Ramos (cell line): Measurements from ENCODE around the gene TTC23.

ENCODE experiments used
- in situ Hi-C: fragments of 300-500 bp; cut with MboI; formaldehyde crosslinking; loops from one replicate; pipeline ENCODE4 v1.14.3; 2022; ENCODE audit warnings: low sequenced_read_pairs; ENCODE audit not compliant: unreplicated experiment

The TTC23 gene

DNA sequence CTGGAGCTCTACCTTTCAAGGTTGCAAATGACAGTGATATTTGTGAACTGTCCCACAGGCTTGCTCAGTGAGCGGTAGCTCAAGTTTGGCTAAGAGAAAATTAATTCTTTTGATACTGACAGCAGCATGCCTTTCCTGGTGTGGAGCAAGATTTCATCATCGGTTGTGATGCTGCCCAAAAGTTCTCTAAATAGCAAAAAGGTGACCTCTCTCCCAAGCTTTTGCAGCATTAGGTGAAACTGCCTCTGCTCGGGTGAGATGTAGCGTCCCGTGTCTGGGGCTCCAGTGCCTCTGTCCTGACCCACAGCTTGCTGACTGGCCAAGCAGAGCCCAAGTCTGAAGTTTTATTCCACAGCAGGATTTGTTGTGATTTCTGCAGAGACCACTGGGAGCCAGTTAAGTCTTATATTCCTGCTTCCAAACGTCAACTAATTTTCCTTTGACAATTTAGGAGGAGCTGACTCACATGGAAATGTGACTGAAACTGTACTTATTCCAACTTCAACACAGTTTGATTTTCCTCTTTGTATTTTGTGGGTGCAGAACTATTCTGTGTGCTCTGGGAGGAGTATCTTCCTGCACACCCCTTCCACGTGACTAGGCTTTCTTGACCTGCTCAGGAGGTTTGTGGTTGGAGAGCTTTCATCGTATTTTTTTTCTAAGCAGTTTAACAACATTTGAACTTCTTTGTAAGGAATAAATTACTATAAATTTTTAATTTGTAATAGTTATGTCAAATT is 138.6 kb downstream of the TTC23 start:
- in situ Hi-C loops, result no loop called here

DNA sequence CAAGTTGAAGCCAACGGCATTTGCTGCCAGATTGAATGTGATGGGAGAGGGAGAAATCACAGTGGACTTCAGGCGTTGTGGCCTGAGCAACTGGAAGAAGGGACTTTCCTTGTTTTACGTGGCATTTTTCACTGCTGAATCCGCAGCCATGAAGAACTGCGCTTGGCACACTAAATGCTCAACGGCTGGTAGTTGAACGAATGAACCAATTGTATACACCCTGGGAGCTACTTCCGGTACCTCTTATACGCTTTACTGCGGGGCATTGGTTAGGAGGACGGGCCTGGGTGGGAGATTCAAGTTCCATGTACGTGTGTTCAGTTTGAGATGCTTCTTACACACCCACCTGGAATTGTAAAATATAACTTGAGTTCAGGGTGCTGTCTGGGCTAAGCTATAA is 139.3 kb downstream of the TTC23 start:
- in situ Hi-C loops, result no loop called here

DNA sequence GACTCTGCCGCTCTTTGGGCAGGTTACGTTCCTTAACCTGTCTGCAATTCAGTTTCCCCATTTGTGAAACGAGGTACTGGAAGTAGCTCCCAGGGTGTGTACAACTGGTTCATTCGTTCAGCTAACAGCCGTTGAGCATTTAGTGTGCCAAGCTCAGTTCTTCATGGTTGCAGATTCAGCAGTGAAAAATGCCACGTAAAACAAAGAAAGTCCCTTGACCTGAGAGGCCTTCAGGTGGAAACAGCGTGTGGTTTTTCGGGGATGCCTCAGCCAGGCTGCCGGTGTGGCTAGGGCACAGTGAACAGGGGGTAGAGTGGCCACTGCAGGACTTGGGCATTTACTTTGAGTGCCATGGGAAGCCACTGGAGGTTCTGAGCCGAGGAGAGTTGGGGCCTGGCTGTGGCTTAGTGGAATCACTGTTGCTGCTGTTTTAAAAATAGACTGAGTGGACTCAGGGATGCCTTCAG is 139.8 kb downstream of the TTC23 start:
- in situ Hi-C loops, result no loop called here

DNA sequence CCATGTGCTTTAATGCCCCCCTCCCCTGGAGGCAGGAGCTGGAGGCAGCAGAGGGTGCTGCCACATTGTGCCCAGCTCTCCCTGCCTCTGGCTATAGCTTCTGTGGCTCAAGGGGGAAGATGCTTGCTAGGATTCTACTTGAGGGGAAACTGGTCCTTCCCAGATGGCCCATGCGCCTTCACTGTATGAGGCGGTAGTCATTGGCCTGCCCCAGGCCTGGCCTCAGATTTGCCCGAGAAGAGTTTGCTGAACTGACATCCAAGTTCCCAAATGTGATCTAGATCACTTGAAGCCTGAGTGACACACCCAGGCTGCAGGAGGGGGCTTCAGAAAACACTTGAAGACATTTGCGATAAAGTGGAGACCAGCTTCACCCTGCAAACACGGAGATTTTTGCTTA is 140.4 kb downstream of the TTC23 start:
- in situ Hi-C loops, result no loop called here

DNA sequence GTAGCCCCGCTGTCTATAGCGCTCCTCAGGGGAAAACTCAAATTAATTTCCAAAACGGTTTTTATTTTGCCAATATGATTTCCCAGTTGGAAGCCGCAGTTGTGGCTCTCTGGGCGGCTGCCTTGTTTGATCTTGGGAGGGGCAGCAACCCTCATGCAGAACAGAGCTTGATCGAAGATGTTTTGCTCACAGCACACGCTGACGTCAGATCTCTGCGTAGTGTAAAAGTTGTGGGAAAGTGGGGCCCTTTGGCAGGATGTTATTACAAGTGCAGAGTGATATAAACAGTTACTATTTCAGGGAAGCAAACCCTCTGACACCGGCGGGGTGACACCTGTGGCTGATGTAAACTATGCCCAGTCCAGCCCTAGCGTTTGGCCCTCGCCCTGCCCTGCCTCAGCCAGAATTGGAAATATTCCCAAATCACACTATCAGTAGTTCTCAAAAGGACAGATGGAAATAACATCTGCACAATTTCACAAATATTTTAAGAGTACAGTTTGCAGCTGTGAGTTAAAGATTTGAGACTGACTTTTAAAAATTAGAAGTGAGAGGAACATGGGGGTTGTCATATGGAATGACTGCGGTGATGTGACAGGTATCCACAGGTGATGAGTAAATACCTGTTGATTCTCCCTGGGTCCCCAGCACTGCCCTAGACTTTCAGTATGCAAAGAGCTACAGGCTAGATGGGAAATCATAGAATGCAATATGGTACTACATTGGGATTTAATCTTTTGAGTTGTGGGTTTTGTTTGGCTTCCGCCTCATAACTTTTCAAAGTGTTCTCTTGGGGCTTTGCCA is 142.8 kb downstream of the TTC23 start:
- in situ Hi-C loops, result no loop called here

DNA sequence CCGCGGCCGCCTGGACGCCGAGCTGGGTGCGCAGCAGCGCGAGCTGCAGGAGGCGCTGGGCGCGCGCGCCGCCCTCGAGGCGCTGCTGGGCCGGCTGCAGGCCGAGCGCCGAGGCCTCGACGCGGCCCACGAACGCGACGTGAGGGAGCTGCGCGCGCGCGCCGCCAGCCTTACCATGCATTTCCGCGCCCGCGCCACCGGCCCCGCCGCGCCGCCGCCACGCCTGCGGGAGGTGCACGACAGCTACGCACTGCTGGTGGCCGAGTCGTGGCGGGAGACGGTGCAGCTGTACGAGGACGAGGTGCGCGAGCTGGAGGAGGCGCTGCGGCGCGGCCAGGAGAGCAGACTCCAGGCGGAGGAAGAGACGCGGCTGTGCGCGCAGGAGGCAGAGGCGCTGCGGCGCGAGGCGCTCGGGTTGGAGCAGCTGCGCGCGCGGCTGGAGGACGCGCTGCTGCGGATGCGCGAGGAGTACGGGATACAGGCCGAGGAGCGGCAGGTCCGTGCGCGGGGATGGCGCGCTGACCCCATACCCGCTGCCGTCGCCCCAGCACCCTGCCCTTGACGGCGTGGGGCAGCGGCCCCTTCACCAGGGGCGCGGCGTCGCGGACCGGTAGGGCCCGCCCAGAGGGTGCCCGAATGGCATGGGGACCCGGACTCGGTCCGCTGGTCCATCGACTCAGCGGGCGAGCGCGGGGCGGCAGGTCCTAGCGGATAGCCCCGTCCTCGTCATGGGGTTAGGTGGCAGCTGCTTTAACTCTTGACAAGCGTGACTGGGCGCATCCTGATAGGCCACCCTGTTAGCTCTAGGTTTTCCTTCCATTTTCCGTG is 143.7 kb downstream of the TTC23 start:
- in situ Hi-C loops, result no loop called here

DNA sequence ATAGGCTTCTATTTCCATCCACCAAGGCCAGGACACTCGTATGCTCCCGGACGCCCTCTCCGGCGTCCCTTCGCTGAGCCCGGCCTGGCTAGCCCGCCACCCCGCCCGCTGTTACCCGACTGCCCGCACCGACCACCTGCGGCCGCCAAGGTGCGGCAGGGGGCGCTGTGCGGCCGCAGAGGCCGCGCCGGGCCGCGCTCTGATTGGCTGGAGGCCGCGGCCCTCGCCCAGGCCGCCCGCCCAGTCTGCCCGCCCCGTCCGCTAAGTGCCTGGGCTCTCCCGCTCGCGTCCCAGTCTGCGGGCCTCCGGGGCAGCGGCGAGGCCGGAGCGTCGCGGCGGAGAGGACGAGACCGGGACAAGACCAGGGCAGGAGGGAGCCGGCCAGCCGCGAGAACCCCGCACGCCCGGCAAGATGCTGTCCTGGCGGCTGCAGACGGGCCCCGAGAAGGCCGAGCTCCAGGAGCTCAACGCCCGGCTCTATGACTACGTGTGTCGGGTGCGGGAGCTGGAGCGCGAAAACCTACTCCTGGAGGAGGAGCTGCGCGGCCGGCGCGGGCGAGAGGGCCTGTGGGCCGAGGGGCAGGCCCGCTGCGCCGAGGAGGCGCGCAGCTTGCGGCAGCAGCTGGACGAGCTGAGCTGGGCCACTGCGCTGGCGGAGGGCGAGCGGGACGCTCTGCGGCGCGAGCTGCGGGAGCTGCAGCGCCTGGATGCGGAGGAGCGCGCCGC is 144.4 kb downstream of the TTC23 start, which contains the start of gene SYNM:
TSS of gene SYNM (plus strand) at position 293 of the 726 bp plus-strand sequence. CDS start at position 413, 120 bp downstream.
- in situ Hi-C loops, result no loop called here

DNA sequence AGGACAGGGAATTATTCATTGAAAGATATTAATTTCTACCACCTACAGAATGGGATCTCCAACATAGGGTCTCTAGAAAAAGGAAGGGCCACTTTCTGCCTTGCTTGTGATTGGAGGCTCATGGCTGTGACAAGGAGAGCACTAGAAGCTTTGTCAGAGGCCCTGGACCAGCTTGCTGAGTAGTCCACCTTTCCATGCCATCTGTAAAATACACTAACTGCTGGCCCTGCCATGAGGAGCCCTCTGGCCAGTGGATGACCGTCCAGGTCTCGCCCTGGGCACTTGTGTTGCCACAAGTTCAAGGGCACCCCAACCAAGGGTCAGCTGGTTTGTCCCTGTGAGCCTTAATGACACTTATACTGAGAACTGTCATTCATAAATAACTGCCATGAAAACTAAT is 146.1 kb downstream of the TTC23 start:
- in situ Hi-C loops, result no loop called here

DNA sequence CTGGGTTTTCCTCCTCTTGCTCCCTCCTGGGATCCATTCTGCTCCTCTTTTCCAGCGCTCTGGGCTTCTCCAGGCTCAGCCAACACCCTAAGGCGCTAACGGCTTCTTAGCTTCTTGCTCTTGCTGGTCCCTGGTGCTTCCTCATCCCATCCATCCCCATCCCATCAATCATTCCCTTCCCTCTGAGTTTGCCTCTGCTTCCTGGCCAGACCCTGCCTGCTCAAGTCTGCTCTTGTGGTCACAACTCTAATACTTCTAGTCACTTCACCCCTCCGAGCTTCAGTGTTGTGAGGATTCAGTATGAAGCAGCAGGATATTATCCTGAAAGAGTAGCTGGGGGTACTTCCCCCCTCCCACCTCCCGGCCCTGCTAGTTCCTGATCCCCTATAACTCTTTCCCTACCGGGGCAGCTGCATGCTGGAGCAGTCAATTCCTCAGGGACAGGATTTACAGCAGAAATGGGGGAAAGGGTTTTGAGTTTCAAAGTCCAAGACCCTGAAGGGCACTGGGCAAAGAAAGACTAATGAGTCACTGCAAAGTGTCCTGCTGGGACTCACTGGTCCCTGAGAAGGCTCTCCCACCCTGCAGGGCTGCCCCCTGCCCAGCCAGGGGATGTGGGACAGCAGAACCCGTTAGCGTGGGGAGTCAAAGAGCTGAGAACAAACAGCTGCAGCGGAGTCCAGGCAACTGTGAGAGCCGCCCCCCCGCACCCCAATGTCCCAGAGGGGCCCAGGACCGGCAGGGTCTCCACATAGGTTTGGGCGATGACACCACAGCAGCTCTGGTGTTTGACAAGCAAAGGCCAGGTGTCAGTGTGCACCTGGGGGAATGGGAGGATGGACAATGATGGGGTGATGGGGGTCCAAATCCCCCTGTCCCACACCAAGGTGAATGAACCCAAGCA is 146.8 kb downstream of the TTC23 start:
- in situ Hi-C loops, result no loop called here

DNA sequence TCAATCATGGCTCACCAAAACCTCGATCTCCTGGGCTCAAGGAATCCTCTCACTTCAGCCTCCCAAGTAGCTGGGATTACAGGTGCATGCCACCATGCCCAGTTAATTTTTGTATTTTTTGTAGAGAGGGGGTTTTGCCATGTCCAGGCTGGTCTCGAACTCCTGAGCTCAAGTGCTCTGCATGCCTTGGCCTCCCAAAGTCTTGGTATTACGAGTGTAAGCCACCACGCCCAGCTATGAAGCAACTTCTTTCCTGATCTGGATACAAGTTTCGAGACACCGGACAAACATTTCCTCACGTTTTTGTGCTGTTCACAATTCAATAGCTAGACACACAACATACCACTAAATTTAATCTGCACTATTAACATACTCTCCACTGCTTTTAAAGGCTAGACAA is 147.9 kb downstream of the TTC23 start:
- in situ Hi-C loops, result no loop called here

DNA sequence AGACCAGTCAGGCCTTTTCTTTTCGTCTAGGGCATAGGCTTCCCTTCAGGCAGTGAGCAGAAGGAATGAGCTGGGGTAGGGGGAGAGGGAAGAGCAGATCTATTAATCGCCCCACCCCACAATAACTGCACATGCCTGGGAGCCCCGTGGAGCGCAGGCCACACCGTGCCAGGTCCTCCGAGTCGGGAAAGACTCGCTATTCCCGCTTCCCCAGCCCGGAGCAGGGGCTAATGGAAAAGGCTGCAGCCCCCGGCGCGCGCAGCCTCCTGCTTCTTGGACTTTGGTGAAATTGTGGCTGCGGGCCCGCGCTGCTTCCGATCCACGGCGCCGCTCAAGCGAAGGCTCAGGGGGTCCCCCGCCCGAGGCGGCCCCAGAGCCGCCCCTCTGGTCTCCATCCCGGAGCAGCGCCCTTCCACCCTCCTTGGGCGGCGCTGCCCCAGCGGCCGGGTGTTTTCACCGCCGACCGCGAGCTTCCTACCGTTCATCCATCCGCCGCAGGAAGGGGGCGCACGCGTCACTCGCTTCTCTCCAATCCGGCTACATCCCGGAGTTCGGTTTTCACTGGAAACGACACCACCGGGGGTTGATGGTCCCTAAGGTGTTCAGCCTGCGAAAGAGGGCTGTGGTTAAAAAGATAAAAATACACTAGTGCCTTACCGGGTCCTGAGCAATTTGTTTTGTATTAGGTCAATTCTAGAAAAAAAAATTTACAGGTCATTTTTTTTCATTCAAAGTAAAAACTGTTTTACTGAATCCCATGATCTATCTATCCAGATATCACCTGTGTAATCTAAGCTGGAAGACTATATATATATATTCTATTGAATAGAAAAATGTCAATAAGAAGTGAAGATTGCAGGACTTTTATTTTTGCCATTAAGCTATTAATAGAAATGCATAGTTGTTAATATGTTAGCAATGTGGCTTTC is 148.9 kb downstream of the TTC23 start:
- in situ Hi-C loops, result no loop called here

DNA sequence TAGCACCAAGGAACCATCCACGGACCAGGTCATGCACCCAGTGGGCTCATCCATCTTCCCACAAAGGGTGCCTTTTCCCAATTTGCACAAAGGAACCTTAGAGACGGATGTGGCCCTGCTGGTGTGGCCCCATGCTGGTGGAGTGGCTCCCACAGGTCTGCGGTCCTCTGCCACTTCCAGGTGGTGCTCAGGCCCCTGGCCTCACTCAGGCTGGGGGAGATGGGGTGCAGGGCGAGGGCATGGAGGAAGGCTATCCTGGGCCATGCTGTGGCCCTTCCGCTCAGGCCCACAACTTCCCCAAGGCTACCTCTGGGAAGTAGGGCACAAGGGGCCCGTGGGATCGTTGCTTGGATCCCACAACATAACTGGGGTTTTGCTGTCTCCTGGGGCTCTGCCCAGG is 149.7 kb downstream of the TTC23 start:
- in situ Hi-C loops, result no loop called here

DNA sequence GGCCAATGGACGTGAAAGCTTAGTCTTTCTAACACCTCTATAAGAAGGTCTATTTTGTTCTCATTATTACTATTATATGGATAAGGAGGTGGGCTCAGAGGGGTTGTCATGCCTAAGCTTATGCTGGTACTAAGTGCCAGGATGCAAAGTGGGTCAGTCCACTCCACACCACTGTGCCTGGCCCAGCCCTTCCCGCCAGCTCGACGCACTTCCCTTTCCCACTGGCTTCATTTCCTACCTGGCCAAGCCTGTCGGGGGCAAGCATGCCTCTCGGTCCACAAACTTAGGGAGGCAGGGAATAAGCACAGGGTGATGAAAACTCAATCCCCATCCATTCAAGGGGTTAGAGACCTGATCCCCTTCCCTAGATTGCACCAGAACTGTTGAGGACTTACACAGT is 150.4 kb downstream of the TTC23 start:
- in situ Hi-C loops, result no loop called here

DNA sequence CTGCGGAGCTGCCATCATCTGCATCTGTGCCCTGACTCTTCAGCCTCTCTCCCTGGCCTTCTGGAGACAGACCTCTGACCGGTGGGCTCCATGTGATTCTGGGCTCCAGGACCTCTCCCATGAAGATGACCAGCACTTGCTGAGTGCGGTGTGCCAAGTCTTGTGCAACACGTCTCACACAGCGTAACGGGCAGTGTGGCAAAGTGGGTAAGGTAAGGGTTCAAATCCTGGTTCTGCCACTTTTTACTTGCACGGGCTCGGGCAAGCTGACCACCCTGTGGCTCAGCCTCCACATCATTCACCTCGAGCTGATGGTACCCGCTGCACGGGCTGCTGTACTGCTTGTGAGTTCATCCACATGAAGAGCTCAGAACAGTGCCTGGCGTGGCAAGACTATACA is 151.0 kb downstream of the TTC23 start:
- in situ Hi-C loops, result no loop called here

DNA sequence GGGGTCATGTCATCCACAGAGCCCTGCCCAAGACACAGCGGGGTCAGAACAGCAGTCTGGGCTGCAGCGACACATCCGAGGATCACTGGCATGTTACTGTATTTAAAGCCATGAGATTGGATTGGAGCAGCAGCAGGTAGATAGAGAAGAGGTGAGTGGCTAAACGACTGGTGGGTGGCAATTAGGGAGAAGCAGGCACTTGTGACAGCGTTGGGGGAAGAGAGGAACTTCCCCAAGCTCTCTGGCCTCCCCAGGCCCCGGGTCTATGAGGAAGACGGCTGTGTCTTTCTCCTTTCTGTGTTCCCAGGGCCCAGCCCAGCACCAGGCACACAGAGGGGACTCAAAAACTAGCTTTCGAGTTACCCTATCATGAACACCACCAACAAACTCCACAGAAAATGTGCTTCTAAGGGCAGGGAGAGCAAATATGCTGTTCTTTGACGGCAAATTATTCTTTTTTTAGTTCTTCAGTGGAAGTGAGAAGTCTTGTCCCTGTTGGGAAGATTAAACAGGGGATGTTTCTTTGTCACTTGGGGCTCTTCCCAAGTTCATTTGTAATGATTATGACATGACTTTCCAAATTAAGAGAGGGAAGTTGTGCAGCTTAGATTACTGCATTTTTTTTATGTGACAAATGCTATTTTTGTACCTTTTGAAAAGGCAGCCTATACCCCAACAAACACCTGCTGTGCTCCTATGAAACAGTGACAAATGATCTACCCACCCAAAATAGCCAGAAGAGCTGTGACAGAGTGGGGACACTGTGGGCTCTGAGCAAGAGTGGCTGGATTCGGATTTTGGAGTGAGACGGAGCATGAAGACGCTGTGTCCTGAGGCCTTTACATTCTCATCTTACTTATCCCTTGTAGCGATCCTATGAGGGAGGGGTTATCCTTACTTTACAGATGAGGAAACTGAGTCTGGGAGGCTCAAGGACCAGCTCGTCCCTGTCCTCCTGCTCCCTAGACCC is 151.7 kb downstream of the TTC23 start:
- in situ Hi-C loops, result no loop called here

DNA sequence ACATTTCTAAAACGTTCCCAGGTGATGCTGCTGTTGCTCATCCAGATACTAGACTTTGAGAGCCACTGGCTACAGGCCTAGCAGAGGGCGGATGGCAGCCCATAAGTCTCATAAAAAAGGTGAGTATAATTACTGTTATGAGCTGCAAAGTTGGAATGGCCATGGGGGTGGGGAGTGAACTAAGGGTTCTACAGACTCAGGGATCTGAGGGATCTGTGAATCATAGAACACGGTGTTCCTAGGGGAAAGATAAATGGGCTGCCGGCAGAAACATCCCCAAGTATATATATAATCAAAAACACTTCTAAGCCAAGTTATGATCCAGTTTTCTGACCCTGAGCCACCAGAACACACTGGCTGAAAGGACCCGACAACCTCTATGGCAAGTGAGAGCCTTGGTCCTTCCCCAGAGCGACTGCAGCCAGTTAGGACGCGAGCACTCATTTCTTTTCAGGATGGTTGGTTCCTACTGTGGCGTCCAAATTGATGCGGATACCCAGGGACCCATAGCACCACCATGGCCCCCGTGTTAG is 152.4 kb downstream of the TTC23 start:
- in situ Hi-C loops, result no loop called here
